Left lobe of liver (tissue), 2 donors: ENCODE measurements around the gene ZNF664. TPM values are rescaled to one million over a fixed set of nuclear protein-coding genes. Genes with fewer than 3 reads are reported as not detected.
A peak's percentile ranks its signal among the peaks of the same experiment; 100 is the strongest.

Experiments
- ATAC-seq: fragments of 200-7000 bp; cut with Tn5 transposase; one replicate; pipeline ENCODE4 v1.9.1; 2020; ENCODE audit warnings: mild to moderate bottlenecking, moderate library complexity
- DNase-seq: peaks from one replicate; pipeline ENCODE4 v3.0.0-alpha.2; 2020; ENCODE audit warnings: low spot score
- total RNA-seq: library from RNA; stranded (reverse); gene quantifications from one replicate; pipeline ENCODE4 v1.2.1, GENCODE V29; 2021
- donor health status: DM: no; HTN: no; CAD: no; lungs with moderate emphysema.
- donor health status: DM: no; HTN: yes; CAD: no.

The ZNF664 gene
- total RNA-seq, 1 donor from 2014 or later, result 44.5 TPM

DNA sequence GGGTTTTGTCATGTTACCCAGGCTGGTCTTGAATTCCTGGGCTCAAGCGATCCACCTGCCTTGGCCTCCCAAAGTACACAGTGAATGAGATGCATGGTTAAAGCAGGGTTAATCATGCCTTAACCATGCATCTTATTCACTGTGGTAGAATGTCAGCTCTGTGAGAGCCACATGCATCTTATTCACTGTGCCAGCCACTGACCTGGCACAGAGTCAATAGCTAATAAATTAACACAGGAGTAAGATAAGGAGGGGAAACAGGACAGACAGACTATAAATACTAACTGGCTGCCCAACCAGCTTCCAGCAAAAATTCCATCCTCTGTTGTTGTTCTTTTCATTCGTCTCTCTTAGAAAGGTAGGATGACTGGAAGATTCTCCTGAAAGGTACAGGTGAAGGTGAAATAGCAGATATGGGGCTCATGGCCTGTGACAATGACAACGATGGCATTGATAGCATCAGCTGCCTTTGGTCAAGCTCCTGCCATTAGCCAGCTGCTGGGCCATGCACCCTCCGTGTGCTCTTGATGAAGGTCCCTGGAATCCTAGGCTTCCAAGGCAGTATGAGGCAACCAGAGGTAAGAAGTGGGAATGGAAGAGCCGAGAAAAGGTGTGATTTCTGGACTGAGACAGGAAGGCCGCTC is 76.6 kb downstream of the ZNF664 start:
- ATAC-seq (no peak), DNase-seq (no peak)

DNA sequence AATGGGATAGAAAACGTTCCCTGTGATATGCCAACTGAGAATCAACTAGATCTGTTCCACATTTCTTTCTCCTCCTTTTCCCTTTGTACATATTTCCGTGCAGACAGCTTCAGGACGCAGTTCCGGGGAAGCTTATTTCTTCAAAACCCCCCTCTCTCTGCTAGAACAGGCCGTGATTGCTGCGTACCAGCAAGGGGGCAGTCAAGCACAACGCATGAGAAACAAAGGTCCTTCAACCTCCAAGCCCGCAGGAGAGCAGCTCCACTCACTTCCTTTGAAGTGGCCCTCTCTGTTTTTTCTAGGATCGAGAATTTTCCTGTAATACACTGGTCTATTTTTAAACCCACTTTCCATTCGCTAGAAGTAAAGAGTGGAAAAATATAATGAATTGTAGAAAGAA is 80.8 kb downstream of the ZNF664 start:
- DNase-seq, result no peak
- peak; percentile 64 for ATAC-seq

DNA sequence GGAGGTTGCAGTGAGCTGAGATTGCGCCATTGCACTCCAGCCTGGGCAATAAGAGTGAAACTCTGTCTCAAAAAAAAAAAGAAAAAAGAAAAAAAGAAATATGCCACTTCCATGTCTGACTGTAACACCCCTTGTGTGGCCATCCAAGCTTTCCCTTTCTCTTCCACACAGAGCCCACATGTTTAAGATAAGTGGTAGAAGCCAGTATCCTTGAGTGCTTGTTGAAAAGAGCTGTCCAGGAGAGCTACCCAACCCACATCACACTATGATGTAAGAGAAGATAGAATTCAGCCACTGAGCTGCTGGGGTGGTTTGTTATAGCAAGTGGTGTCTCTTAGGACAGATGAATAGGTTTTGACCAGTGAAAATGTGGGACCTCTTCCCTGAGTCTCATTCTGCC is 82.1 kb downstream of the ZNF664 start:
- ATAC-seq (no peak), DNase-seq (no peak)

DNA sequence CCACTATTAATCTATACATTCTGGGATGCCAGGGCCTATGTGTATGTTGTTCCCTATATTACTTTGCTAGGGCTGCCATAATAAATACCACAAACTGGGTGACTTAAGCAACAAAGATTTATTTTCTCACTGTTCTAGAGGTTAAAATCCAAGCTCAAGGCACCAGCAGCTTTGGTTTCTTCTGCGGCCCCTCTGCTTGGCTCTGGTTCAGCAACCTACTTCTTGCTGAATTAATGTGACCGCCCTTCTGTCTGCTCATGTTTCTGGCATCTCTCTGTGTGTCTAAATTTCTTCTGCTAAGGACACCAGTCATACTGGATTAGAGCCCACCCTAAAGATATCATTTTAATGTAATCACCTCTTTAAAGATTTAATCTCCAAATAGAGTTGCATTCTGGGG is 84.7 kb downstream of the ZNF664 start:
- DNase-seq (no peak), ATAC-seq (no peak)

DNA sequence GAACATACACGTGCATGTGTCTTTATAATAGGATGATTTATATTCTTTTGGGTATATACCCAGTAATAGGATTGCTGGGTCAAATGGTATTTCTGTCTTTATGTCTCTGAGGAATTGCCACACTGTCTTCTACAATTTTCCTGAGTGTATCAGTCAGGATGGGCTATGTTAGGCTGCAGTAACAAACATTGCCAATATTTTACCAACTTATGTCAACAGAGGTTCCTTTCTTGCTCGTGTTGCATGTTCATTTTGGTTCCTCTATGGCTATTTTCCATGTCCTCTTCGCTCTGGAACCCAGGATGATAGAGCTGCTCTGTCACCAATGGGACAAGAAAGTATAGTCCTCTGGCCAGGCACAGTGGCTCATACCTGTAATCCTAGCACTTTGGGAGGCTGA is 86.7 kb downstream of the ZNF664 start:
- ATAC-seq, result no peak
- no peak for DNase-seq

Other genes starting within 250 kb of the ZNF664 start
- 0.28 TPM for gene DNAH10, start 210.9 kb upstream of the ZNF664 start, total RNA-seq
- 21.2 TPM for gene CCDC92, start 384 bp upstream of the ZNF664 start, total RNA-seq